ENCODE data around the gene EXOC3L2.

Gene EXOC3L2

GRCh38 chr19:45162608-45163143 lies 82.5 kb downstream of the EXOC3L2 start:
- no peak for DNase-seq (ENCODE audit: low read depth, low spot score)

All from astrocyte of the hippocampus (primary cell).